ENCODE results near the gene LRRC43.

The LRRC43 gene, protein sequence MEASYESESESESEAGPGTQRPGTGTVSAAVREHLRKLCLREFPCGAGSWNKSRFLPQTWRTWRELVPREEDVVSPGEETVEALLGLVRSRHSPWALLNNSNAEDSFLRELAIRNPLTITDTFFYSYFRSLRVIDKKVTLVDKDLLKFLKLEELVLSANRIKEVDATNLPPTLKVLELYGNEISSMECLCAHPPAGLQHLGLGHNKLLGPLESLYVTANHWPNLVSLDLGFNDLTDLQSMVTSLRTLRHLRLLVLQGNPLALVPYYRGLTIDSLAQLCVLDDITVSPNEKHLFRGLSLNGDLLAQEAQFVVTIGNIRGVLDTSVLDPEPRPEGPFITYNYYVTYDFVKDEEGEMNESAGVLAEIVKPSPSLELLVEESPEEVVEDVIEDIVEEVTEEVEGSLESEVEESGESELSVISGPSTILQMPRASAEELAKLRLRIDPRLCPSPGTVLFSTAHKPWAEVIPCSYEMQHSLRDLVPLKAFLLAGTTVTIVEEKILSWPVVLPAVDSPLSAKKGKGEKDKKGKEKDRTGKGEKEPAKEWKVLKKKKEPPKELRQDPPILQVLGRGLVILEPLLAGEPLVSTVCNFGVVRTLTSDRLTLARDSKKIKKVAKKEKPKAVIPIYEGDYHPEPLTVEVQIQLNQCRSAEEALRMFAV

DNA sequence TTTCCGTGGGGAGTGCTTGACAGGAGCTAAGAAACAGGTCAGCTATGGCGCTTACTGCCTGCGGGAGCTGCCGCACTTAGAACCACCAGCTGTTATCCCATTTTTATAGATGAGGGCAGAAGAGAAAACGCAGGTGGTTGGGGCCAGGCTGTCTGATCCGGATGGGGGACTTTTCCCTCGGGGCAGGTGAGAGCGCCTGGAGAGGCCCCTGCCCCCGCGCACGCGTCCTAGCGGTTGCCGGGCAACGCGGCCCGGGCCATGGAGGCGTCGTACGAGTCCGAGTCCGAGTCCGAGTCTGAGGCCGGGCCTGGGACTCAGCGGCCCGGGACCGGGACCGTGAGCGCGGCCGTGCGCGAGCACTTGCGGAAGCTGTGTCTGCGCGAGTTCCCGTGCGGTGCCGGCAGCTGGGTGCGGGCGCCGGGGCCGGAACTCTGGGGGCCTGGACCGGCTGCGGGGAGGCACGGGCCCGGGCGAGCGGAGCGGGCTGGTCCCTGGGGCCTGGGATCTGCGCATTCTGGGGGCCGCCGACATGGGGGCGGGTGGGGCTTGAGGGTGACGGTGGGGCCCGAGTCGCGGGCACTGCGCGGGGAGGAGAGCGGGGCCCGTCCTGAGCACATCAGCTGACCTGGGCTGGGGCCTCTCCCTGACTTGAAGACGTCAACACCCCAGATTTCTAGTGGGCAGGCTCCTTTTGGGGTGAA is at the start of gene LRRC43:
Gene LRRC43 (plus strand): TSS at position 237 of the 701 bp plus-strand sequence. CDS start 22 bp downstream, at position 259.
- no peak for DNase-seq

DNA sequence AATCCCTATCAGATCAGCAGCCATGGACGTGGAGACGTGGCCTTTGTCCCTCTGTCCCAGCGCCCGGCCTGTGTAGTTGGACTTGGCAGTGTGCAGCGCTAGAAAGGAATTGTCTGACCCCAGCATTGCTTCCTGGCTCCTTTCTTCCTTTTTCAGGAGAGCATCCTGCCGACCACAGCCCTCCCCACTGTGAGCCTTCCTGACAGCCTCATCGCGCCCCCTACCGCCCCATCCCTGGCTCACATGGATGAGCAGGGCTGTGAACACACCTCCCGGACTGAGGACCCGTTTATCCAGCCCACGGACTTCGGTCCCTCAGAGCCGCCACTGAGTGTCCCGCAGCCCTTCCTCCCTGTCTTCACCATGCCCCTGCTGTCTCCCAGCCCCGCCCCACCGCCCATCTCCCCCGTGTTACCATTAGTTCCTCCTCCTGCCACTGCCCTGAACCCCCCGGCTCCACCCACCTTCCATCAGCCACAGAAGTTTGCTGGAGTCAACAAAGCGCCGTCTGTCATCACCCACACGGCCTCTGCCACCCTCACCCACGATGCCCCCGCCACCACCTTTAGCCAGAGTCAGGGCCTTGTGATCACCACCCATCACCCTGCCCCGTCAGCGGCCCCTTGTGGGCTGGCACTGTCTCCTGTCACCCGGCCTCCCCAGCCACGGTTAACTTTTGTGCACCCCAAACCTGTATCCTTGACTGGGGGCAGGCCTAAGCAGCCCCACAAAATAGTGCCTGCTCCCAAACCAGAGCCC is 49.6 kb upstream of the LRRC43 start:
- no peak for DNase-seq

DNA sequence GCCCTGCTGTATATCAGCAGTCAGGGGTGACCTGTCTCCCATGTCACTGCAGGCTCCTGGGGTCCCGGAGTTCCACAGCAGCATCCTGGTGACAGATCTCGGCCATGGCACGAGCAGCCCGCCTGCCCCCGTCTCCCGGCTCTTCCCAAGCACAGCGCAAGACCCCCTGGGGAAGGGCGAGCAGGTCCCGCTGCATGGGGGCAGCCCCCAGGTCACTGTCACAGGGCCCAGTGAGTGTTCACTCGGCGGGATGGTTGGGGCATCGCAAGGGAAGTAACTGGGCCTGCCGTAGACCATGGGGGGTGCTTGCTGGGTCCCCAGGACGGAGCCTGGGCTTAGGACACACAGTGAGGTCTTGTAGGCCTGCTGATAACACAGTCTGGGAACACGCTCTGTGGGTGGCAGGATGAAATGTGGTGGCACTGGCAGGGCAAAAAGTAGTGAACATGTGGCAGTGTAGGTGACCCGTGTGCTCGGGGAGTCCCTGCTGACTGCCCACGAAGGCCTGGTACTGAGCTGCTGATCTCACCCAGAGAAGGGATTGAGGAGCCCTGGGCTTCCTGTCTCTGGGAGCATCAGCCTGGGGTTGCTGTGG is 47.4 kb upstream of the LRRC43 start:
- DNase-seq: no peak

DNA sequence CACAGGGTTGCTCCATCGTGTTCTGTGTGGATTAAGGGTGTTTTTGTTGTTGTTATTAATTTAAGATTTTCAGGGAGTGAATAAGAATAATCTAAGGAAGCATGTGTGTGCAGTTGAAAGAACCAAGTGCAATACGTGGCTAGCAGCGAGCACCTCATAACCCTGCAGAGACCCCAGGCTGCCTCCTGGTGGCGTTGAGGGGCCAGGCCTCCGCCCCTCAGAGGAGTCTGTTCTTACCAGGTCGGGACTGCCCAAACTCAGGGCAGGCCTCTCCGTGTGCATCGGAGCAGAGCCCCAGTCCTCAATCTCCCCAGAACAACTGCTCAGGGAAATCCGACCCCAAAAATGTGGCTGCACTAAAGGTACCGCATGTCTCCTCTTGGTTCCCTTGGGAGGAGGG is 45.7 kb upstream of the LRRC43 start:
- no peak for DNase-seq

DNA sequence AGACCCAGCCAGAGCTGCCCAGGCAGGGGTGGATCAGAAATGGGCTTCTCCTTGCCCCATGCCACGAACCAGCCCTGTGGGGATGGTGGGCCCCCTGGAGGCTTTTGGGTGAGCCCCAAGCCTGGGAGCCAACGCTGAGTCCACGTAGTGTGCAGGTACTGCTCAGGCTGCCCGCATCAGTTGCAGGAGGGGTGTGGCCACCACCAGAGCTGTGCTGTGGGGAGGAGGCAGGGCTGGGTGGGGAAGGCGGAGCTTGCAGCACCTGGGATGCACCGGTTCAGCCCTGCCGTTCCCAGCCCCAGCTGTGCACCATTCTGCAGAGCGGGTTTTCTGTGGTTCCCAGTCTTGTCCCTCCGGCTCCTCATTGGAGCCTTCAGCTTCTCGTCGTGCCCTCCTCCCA is 45.2 kb upstream of the LRRC43 start:
- no peak for DNase-seq

DNA sequence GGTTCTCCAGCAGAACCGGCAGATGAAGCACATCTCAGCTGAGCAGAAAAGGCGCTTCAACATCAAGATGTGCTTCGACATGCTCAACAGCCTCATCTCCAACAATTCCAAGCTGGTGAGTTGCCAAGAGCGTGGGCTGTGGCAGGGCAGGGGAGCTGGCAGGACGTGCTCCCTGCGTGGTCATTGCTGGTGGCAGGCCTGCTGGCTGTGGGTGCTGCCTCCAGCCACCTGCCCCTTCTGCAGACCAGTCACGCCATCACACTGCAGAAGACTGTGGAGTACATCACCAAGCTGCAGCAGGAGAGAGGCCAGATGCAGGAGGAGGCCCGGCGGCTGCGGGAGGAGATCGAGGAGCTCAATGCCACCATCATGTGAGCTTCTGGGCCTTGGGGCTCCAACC is 44.7 kb upstream of the LRRC43 start:
- no peak for DNase-seq

DNA sequence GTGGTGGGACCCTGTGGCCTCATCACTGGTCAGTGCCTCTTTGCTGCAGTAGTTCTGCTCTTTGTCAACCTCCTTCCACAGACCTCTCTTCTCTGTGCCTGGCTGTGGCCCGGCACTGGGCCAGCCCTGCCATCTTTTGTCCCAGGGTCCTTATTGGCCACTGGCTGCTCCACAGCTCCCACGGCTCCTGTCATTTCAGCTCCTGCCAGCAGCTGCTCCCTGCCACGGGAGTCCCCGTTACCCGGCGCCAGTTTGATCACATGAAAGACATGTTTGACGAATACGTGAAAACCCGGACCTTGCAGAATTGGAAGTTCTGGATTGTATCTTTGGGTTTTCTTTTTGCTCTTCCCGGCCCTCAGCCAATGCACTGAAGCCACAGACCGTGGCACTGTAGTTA is 44.3 kb upstream of the LRRC43 start:
- DNase-seq: no peak

DNA sequence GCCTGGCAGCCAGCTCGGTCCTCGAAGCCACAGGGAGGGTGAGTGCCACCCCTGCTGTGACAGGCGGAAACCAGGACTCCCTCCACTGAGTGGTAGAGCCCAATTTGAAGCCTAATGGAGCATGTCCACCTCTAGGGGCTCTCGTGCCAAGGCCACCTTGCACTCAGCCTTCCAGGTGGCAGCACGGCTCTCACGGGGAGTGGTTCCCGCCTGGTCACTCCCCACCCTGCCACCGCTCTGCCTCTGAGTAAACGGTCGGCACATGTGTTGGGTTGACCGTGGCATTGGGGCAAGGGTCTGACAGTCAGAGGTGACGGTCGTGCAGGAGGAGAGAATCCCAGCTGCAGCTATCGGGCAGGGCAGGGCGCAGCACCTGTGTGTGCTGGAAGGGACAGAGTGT is 43.7 kb upstream of the LRRC43 start:
- DNase-seq: no peak

DNA sequence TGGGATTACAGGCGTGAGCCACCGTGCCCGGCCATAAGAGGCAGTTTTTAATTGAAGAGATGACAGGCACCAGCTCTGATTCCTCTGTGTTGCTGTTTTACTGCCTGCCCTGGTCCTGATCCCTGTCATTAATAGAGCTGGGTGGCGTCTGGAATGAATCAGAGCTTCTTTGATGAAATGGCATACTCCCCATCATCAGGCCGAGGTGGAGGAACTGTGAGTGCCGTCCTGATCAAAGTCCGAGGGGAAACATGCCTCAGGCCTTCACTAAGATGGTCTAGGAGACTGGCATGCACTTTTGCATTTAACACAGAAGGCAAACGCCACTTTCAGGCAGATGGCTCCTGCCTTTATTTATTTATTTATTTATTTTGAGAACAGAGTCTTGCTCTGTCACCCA is 43.0 kb upstream of the LRRC43 start:
- no peak for DNase-seq

DNA sequence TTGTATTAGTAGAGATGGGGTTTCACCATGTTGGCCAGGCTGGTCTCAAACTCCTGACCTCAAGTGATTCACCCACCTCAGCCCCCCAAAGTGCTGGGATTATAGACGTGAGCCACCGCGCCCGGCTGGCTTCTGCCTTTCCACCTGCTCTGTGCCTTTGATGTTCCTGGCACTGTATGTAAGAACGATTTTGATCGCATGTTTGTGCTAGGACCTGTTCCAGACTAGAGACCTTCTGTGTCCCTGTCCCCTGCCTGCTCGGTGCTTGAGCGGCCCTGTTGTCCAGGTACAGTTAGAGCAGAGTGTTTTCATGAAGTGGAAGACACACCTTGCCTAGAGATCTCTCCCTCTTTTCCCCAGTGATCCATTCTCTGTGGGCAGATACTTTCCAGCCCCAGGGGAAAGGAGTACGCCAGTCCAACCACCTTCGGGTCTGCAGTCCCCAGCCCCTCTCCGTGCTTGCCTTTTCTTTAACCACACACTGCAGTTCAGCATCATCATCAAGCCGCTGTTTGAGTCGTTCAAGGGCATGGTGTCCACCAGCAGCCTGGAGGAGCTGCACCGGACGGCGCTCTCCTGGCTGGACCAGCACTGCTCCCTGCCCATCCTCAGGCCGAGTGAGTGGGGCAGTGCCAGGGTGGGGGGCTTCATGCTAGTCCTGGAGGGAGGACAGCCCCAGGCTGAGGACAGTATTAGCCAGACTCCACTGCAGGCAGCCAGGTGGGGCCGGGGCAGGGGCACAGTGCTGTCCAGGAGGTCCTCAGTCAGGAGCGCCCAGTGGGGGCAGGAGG is 42.3 kb upstream of the LRRC43 start:
- DNase-seq: no peak

DNA sequence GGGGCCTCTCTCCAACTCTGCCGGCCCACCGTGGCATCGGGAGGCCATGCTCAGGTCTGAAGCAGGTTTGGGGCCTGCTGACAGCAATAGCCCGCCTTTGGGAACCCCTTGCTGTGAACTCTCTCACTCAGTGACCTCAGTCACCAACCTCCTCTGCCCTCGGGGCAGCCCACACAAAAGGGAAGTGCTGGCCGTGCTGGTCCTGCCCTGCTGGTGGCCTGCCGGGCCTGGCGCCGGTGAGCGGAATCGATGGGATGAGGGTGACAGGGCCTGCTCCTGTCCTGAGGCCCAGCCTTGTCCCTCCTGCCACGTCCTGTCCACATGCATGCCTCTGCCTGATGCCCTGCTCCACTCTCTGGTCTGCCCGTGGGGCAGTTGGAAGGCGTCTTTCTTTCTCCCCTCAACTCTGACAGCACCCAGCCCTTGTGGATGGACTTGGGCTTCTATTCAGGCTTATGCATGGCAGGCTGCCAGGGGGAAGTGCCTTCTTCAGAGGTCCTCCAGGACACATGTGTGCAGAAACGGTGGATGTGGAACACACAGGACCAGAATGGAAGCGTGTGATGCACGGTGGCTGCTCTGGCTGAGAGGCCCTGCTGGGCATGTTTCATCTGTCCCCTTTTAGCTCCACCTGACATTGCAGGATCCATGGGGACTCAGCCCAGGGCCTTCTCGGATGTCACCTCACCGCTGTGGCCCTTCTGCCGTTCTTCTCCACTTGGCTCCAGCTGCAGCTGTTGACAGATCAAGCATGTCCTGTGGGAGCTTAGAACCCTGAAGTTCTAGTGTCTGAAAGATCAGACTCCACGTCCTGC is 40.8 kb upstream of the LRRC43 start:
- DNase-seq: no peak

DNA sequence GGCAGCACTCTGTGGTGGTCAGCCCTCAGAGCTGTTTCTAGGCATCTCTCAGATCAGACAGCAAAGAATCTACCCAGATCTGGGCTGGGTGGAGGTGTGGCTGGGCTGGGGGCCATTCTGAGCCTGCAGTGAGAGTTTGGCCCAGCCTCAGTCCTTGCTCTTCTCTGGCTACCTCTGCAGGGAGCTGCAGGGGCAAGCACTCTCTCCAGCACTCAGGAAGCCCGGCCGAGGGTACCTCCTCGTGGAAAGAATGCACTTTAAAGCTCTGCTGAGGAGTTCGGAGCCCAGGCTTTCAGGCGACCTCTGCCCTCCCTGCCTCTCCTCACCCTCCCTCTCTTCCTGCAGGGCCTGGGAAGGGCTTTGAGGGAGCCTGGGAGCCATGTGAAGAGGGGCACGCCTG is 40.1 kb upstream of the LRRC43 start:
- DNase-seq: no peak

DNA sequence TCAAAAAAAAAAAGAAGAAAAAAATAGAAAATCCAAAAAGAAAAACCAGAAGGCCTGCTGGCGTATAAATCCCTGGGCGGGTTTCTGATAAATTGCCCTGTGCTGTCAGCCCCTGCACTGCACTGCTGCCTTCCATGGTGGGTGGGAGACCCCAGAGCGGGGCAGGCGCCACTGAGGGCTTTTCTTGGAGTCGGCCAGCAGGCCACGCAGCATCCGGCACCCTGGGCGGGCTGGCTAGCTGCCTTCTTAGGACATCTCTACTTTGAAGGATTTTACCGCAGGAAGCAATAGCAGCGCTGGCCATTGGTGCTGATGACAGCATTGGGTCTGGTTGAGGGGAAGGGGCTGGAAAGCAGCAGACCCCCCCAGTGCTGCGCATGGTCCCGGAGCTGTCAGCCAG is 38.0 kb upstream of the LRRC43 start:
- DNase-seq: no peak

DNA sequence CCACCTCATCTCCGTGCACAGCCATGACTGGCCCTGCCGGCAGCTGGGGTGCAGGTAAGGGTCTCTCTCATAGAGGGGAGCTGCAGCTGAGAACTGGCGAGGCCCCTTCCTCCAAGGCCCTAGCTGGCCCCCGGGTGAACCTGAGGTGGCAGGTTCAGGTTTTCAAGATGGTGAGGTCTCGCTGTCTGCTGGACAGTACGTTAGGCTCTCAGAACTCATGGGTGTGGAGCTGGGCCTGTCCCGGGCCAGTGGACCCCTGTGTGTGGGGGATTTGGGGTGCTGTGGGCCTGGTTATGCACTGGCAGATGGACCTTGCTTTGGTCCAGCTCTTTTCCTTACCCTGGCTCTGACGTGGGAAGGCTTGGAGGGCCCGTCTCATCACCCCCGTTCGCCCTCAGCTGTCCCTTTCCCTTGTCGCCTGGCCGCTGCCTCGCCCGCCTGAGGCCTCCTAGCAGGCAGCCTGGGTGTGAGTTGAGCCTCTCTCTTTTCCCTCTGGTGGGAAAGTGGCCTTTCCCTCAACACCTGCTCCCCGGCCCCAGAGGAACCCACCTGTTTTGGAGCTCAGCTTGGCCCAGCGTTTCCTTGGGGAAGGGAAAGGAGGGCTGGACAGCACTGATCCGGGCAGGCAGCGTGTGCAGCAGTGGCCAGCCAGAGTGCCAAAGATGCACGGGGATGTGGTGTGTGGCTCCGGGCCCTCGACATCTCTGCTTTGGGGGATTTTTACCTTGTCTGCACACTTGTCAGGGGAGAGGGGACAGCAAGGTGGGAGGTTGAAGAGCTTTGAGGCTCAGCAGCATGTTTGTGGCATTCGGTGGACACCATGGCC is 37.2 kb upstream of the LRRC43 start:
- no peak for DNase-seq

DNA sequence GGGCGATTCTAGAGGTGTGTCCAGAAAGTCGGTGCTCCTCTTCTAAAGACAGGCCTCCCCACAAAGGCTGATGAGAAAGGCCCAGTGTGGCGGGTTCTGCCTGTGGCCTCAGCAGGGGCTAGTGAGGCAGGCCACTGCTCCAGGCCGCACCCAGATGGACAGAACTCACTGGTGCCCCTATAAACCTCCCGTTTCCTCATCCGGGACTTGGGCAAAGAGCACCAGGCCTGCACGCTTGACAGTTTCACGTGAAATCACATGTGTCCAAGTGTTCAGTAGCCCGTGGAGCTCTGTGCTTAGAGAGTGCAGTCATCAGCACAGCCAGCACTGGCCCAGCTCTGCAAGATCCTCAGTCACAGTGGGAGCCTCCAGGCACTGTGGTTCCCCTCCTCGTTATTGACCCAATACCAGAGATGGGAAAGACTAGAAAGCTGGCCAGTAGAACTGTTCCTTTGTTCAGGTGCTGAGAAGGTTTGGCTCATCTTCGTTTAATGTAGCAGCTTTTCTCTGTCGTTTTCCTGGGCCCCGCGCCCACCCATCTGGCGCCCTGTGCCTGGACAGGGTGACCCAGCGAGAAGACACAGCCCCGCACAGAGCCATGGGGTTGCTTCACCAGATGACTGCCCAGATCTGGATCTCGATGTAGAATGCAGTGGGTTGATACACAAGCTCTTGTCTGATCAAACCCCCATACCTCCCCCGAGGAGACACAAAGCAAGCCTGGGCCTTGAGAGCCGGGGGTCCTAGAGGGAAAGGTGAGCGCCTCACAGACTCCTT is 35.2 kb upstream of the LRRC43 start:
- no peak for DNase-seq

DNA sequence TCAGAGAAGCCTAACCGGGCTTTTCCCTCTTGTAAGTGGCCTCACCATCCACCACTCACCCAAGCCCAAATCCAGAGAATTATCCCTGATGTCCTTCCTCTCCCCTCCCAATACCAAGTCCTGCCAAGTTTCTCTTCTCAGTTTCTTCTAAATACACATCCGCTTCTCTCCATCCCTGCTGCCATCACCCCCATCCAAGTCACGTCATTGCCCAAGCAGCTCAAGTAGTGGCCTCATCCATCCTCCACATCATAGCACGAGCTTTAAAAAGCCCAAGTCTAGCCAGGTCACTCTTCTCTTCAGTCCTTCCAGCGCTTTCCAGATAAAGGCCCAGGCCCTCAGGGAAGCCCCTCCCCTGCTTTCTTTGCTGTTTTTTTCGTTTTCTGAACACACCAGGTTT is 34.3 kb upstream of the LRRC43 start:
- DNase-seq: no peak

DNA sequence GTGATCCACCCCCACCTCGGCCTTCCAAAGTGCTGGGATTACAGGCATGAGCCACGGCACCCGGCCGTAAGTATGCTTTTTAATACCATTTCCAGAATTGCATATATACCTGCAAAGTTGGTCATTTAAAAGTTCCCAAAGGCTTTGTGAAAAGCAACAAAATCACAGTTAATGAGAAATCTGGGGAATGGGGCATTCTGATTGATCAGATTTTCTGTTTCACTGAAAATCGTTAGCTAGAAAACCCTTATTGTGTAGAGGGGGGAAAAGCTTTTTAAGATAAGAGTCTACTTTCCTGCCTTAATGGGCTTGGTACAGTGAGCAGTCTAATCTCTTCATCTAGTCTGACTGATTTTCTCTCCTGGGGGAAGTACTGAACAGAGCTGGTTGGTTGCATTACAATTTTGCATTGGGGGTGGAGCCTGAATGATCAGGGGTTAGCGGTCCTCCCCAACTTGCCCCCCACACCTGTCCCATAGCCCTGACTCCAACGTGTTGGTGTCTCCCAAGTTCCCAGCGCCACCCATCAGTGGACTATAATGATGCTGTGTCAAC is 32.7 kb upstream of the LRRC43 start:
- DNase-seq: no peak

DNA sequence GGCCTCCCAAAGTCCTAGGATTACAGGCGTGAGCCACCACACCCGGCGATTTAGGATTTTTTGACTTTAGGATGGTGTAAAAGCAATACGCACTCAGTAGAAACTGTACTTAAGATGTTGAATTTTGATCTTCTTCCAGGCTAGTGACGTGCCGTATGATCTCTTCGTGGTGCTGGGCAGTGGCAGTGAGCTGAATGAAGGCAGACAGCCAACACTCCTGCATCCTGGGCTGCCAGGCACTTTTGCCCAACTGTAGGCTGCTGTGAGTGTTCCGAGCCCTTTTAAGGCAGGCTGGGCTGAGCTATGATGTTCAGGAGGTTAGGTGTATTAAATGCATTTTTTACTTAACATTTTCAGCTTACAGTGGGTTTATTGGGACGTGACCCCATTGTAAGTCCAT is 30.2 kb upstream of the LRRC43 start:
- DNase-seq: no peak

DNA sequence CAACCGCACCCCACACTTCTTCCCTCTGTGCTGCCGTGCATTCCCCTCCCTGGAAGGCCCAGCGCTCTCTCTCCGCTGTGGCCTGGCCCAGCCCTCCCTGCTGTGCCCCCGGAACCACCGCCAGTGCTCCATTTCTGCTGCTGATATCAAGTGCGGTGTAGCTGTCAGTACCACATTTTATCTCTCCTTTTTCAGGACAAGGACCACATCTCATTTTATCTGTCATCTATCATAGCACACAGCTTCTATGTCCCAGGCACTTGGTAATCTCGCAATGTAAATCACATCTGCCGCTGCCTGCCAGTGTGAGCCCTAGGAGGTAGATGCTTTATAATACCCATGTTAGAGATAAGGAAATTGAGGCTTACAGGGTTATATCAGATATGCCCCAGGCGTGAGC is 27.2 kb upstream of the LRRC43 start:
- no peak for DNase-seq

Data from NCI-H446 (cell line).